HG03520 (cell line): ENCODE data around the gene COL3A1.

Experiments
- ATAC-seq: cut with Tn5 transposase; IDR thresholded peaks from one replicate; pipeline ENCODE4 v1.9.1; 2021; ENCODE audit warnings: mild to moderate bottlenecking, moderate library complexity; ENCODE audit not compliant: unreplicated experiment

The COL3A1 gene

GRCh38 chr2:189014449-189015138, 40.4 kb downstream of the COL3A1 start:
- ATAC-seq = no peak

- no peak for ATAC-seq
These were observed 41.2 kb downstream of the COL3A1 start for GRCh38 chr2:189015359-189015758.

GRCh38 chr2:189016311-189016861, 42.2 kb downstream of the COL3A1 start:
- no peak for ATAC-seq

GRCh38 chr2:189018631-189019030, 44.5 kb downstream of the COL3A1 start:
- no peak for ATAC-seq

- ATAC-seq = no peak
These were observed 46.0 kb downstream of the COL3A1 start for GRCh38 chr2:189020179-189020578.

GRCh38 chr2:189022053-189022481, 47.9 kb downstream of the COL3A1 start:
- ATAC-seq = no peak

GRCh38 chr2:189022492-189022891, 48.3 kb downstream of the COL3A1 start:
- no peak for ATAC-seq

- ATAC-seq = peak; percentile 64
These were observed 50.9 kb downstream of the COL3A1 start for GRCh38 chr2:189024901-189025618.

GRCh38 chr2:189037518-189037917, 63.3 kb downstream of the COL3A1 start:
- no peak for ATAC-seq

GRCh38 chr2:189045836-189046235, 71.7 kb downstream of the COL3A1 start:
- no peak for ATAC-seq

GRCh38 chr2:189046320-189046719, 72.1 kb downstream of the COL3A1 start:
- ATAC-seq = no peak

- no peak for ATAC-seq
These were observed 73.2 kb downstream of the COL3A1 start for GRCh38 chr2:189047171-189047888.

- no peak for ATAC-seq
These were observed 74.0 kb downstream of the COL3A1 start for GRCh38 chr2:189048189-189048588.

GRCh38 chr2:189049709-189050164, 75.6 kb downstream of the COL3A1 start:
- ATAC-seq = no peak

- ATAC-seq = no peak
These were observed 76.1 kb downstream of the COL3A1 start for GRCh38 chr2:189050165-189050712.

GRCh38 chr2:189056200-189057106, 82.3 kb downstream of the COL3A1 start:
- ATAC-seq = no peak

- ATAC-seq = no peak
These were observed 83.1 kb downstream of the COL3A1 start for GRCh38 chr2:189057316-189057715.

- no peak for ATAC-seq
These were observed 86.0 kb downstream of the COL3A1 start for GRCh38 chr2:189060096-189060642.
